HUDEP-2 (cell line): Measurements from ENCODE around the gene TRAPPC2L.

Experiments used
- DNase-seq, 76 experiments: peaks; one replicate each; lab custom pipeline; 2025; ENCODE audit not compliant: unreplicated experiment in 76 of 76; lab: John Stamatoyannopoulos, UW

TRAPPC2L gene

DNA sequence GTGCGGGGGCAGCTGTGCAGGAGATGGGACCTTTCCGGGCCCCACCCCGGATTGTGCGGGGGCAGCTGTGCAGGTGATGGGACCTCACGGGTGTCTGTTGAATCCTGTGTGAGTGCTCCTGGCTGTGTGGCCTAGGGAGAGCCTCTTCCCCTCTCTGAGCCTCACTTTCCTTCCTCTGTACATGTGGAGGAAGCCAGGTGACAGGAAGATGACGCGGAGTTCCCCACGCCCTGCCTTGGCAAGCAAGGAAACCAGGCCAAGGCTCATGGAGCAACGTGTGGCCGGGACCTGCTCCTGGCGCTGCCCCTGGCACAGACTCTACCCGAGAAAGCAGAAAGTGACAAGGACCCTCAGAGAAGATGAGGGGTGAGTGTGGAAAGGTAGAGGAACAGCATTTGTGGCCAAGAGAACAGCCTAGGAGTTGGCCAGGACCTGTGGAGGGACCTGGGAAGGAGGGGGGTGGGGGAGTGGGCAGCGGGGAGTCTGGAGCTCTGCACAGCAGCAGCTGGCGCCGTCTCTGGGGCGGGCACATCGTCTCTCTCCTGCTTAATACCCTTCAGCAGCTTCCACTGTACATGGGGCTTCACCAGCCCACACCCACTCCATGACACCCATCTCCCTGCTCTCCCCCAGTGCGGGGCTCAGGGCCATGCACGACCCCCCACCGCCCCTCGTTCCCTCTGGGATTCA, 47.9 kb downstream of the TRAPPC2L start:
- no peak for DNase-seq

- peak in 21 of 76 experiments; percentile 2 to 44 (median 17) for DNase-seq
These were observed 48.6 kb downstream of the TRAPPC2L start for GRCh38 chr16:88905563-88905962.

DNA sequence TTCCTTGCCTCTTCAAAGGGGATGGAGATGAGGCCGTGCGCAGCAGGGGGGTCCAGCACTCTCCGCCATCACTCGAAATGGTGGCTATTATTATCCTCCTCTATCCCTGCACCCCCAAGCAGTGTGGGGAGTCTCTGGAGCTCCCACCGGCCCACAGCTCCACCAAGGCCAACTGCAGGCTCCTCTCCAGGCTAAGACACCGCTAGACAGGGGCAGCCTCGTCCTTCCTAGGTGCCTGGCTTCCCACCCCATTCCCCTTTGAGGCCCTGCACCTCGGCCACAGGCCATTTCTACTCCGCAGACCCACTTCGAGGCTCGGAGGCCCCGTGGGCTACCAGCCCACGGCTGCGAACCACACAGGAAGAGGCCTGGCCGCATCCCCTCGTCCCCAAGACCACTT, 49.1 kb downstream of the TRAPPC2L start:
- no peak for DNase-seq

DNA sequence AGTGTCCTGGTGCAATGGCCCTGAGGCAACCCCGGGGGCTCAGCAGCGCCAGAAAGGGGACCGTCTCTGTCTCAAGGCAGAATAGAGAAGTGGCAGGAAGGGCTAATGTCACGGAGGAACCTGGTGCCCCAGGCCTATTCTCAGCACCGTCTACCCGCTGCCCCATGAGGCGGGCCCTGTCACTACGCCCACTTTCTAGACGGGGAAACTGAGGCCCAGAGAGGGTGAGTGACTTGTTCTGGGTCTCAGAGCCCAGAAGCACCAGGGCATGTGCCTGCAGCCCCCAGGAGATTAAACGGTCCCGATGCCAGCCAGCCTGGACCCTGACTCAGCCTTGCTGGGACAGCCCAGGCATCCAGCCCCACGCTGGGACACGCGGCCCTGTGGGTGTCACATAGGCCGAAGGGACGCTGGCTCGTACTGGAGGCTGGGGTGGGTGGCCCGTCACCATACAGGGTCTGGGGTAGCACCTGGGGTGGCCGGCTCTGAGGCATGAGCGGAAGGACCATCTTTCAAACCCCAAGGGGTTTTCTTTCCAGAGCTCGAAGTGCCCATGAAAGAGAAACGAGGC, 49.7 kb downstream of the TRAPPC2L start:
- DNase-seq = no peak

GRCh38 chr16:88907768-88908167, 50.8 kb downstream of the TRAPPC2L start:
- DNase-seq = no peak

DNA sequence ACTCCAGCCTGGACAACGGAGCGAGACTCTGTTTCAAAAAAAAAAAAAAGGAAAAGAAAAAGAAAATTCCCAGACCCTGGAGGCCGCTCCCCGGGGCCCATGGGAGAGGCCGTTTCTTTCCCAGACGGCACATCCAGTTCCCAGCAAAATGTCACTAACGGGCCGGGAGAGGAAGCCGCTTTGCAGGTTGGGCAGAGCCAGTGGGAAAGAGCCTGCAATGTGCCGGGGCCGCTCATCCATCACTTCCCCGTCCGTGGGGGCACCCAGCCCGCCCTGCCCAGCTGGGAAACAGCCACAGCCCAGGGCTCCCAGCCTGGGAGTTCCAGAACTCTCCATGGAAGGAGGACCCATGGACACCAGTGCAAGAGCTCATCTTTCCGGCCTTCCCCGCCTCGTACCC, 51.4 kb downstream of the TRAPPC2L start:
- no peak for DNase-seq

DNA sequence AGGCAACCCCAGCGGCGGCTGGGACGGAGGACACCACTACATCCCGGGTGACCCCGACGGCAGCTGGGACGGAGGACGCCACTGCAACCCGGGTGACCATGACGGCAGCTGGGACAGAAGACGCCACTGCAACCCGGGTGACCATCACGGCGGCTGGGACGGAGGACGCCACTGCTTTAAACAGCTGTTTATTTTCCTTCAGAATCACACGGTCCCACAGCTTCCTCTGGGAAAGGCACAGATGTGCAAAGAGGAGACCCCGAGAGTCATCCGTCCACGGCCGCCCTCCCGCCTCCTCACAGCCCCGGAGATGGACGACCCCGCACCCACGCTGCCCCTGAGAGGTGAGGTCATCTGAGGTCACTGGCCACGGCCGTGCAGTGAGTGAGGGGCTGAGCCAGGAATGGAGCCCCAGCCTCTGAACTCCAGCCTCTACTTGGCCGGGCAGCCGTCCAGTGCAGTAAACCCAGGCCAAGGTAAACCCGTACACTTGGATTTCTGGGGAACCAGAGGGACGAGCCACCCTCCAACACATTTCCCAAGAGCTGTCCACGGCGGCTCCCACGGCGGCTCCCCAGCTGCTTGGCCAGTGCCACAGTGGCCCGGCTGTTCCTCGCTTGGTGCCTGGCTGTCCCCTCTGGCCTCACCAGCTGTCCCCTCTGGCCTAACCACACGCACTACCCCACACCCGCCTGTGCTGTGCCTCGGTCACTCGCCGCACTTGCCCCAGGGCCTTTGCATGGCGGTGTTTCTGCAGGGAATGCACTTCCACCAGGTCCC, 52.7 kb downstream of the TRAPPC2L start:
- peak in 1 of 76 experiments; percentile 5 for DNase-seq

- DNase-seq = peak in 1 of 76 experiments; percentile 6
These were observed 53.6 kb downstream of the TRAPPC2L start for GRCh38 chr16:88910284-88911135.

DNA sequence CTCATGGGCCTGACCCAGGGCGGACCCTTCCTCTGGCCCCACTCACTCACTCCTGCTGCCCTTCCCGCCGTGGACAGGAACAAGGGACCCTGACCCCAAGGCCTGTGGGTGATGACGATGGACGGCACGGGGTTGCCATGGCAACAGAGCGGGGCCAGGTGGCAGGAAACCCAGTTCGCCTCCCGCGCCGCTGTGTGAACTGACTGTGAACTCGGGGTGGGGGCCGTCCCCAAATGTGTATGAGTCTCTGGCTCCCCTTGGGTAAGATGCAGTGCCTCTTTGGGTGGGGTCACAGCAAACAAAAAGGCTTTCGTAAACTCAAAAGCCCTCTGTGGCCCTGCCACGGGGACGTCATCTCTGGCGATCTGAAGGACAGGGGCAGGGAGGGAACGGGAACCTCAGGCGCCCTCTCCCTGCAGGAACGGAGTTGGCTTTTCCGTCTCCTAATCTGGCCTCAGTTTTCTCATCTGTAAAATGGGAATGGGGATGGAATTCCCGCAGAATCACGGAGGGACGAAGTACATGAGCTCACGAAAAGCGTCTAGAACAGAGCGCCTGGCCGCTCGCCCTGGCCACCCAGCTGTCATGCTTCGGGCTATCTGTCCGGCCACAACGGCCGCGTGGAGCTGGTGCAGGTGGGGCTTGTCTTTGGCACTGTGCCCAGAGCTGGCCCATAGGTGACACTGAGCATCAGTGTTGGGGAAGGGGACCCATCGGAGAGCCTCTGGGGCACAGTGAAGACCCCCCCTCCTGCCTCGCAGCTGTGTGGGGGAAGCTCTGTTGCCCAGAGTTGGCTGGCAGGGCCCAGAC, 54.4 kb downstream of the TRAPPC2L start:
- DNase-seq = no peak

DNA sequence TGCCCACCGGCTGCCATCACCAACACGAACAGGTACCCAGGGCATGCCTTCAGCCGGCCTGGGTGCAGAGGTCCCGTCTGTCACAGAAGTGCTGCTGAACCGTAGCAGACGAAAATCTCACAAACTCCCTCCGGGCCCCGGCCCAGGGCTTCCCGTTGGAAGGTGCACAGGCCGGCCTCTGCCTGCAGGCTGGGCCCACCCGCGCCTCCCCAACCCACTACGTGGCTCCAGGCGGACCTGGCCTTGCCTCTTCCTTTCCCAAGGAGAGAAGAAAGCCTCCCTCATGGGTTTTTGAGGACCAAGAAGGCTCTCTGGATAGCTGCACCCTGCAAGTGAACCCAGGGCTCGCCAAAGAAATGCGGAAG, 55.0 kb downstream of the TRAPPC2L start:
- no peak for DNase-seq
